Anterior cingulate cortex (tissue), 58 donors: ENCODE results near the gene KIF13A.
A peak's percentile ranks its signal among the peaks of the same experiment; 100 is the strongest.

Experiments used
- DNase-seq, 58 donors: peaks; one replicate each; lab custom pipeline; 2025; lab: John Stamatoyannopoulos, UW

The KIF13A gene

DNA sequence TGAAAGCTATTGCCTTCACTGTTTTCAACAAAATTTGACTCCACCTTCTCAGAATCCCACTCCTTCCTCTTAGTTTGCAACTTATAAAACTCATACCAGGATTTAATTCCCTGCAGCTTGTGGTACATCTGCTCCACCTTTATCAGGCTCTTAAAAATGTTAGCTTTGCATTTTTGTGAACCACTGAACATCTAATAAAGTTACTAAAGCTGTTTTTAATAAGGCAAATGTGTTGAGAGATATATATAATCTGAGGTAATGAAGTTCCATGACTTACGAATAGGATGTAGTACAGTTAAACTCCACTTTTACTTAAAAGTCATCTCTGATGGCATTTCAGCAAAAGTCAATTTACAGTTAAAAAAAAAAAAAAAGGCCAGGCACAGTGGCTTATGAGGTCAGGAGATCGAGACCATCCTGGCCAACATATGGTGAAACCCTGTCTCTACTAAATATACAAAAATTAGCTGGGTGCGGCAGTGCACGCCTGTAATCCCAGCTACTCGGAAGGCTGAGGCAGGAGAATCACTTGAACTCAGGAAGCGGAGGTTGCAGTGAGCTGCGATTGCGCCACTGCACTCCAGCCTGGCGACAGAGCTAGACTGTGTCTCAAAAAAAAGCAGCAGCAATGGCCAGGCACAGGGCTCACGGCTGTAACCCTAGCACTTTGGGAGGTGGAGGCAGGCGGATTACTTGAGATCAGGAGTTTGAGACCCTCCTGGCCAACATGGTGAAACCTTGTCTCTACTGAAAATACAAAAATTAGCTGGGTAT lies 106.2 kb downstream of the KIF13A start:
- DNase-seq, result no peak

DNA sequence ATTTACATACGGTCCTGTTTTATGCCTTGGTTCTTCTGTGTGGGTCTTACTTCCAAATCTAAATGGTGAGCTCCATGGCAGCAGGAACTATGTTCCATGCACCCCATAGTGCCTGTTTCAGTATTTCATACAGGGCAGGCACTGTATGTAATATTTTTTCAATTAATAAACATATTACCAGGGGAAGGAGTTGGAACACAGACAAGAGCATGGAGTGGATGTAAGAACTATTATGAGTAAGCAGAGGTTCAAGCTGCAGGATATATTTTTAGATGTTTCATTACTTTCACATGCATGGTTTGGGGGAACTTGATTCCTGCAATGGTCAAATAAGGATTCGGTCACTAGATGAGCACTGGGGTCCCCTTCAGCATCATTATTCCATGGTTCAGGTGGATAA lies 108.3 kb downstream of the KIF13A start:
- DNase-seq, result no peak

DNA sequence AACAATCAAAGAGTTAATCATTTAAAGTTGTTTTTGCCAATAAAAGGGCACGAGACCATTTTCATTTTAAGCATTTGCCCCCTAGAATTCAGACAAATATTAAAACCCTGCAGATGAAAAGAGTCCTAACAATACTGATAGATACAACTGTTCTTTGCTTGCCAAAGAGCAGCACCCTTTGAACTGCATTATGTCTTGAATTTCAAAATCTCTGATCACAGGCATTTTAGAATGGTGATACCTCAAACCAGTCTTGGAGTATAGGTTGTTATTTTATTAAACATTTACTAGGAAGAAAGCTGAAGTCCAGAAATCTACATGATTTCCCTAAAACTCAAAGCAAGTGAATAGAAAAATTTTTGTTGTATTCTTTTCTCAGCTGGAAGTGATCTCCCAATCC lies 108.7 kb downstream of the KIF13A start:
- DNase-seq, result no peak

DNA sequence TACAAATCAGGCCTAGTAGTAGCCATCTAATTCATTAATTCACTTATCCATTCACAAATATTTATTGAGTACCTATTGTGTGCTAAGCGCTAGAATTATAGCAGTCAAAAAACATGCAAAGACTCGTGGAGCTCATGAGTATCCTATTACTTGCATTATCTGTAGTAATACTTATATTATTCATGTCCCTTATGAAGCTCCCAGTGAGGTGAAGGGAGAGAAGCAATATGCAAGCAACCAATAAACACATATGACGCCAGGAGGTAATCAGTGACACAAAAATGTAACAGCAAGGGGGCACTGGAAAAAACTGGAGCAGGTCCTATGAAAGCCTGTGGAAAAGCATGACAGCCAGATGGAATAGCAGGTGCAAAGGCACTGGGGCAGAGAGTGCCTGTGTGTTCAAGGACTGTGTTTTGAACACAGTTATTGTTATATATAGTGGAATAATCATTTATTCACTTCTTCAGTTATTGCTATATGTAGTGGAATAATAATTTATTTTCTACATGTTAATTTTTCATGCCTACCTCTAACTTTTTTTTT lies 109.5 kb downstream of the KIF13A start:
- no peak for DNase-seq

DNA sequence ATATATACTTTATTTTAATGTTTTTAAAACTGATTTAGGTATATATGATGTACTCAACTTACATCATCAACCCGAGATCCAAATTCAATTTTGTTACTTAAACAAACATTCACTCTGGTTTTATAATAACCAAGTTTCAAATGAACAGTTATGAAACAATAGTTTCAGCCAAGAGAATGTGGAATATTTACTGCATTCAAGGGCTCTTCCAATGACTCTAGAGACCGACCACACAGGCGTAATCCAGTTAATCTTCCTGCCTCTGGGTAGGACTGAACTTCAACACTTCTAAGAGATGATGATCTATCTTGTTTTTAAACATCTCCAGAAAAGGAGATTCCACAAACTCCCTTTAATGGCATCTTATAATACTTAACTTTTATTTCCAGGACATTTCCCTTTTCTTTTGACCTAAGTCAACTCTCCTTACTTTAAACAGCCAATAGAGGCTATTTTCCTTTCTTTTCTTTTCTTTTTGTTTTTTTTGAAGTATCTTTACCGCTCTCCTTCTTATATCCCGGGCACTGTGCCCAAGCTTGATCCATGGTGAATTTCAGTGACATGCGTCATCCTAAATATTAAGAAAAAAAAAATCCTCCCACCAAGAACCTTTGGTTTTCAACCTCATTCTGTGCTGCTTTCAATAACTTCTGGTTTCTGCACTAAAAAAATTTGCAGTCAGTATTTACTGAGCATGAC lies 110.1 kb downstream of the KIF13A start:
- DNase-seq, result no peak

DNA sequence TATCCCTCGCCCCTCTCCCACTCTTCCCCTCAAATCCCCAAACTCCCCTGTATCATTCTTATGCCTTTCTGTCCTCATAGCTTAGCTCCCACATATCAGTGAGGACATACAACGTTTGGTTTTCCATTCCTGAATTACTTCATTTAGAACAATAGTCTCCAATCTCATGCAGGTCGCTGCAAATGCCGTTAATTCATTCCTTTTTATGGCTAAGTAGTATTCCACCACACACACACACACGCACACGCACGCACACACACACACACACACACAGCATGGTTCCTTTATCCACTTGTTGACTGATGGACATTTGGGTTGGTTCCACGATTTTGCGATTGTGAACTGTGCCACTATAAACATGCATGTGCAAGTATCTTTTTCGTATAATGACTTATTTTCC lies 112.7 kb downstream of the KIF13A start:
- DNase-seq, result no peak

DNA sequence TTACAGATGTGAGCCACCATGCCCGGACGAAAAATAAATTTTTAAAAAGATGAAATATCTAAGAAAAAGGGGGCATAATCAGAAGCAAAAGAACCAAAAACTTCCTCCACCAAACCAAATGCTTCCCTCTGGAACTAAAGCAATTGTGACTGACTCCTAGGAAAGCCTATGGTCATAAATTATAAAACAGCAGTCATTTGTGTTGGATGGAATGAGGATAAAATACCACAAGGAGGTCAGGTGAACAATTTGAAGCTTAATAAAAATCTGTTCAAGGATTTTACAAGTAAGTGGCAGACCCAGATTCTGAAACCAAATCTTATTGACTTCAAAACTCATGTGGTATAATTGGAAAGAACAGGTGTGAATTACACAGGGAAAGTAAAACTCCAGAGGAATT lies 114.5 kb downstream of the KIF13A start:
- no peak for DNase-seq

DNA sequence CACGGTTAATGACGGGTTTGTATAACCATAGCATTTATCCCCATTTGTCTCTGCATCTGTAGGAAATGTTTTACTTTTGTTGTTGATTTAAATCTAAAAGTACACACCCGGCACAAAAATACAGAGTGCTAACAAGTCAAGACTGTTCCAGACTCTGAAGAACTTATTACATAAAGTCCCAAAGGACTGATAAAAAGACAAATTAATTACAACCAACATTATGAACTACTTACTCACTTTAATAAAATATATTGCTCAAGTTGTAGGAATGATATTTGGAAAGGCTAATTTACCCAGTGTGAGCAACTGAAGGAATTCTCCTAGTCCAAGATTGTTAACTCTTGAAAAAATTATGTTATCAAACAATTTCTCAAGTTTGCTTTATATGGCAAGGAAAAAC lies 115.6 kb downstream of the KIF13A start:
- no peak for DNase-seq

DNA sequence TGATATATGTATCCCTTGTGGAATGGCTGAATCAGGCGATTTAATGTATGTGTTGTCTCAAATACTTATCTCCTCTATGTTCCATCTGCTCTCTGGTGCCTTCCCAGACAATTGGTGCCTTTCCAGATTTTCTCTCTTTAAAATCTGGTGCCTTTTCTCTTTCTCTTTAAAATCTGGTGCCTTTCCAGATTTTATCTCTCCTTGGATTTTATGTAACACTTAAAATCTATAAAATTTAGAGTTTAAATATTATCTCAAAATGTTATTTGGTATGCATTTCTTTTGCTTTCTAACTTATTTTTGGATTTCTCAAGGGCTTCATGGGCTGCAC lies 116.3 kb downstream of the KIF13A start:
- DNase-seq, result peak in 1 of 58 donors; percentile 13

DNA sequence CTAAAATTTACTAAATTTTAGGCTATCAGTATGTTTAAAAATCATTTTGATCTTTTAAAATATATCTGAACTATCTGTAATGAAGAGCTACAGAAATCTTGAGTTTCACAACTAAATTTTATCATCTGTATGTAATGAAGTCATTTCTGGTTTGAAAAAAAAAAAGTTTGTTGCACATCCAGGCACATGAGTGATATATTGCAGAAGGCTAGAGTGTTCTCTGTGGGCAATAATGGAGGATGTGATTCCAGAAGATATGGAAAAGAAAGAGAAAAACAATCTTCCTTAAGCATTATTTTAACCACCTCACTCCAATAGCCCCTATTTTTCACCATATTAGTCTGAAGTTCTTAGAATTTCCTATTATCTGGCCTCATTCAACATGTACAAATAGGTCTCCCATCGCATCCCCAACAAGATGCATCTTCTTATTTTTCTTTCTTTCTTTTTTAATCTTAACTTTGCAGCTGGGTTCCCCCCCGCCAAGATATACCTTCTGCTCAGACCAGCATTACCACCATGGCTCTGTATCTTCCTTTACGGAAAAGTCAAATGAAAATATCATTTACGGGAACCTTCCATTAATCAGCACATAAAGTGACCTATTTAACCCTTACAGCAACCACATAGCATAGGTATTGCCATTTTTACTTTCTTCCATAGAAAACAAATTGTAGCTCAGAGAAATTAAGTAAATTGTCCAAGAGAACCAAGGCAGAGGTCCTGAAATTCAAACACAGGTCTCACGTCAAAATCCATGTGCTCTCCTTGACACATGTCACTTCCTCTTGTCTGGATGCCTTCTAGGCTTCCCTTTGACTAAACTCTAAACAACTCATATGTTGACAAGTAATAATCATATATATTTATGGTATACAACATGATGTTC lies 116.9 kb downstream of the KIF13A start:
- no peak for DNase-seq

DNA sequence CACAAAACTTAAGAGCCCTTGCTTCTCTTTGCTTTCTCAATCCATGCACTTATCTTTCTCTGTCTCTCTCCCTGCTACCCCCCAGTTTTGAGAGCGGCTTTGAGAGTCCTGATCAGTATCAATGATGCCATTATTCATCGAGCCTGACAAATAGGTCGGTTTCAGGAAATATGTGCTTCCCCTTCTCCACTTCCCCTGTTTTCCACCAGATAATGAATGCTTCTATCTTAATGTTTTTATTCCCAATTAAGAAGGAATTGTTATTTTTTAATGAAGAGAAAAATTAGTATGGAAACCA lies 117.7 kb downstream of the KIF13A start:
- no peak for DNase-seq

DNA sequence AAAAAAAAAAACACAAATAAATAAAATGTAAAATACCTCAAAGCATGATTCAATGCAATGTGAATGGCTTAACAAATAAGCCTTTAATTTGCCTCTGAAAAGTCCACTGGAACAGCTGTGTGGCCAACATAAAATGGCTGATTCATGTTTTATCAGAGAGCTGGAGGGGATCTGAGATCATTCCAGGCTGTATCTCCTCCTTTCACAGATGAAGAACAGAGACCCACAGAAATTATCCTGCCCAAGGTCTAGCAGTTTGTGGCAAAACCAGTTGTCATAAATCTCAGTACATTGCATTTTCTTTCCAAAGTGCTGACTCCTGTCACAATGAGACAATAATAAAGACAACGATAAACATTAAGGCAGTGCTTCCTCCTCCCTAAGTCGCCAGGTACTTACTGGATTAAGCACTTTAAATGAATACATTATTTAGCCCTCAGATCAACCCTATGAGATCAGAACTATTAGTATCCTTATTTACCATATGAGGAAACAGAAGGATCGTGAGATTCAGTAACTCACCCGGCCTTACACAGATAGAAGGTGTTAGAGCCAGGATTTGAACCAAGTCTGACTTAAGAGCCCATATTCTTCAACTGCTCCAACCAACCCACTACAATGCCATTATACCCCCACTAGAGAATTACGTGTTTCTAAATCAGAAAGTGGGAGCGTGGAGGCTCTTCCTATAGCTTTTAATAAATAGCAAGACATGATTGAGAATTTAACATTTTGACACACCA lies 118.3 kb downstream of the KIF13A start:
- DNase-seq, result peak in 16 of 58 donors; percentile 2 to 47 (median 17)

DNA sequence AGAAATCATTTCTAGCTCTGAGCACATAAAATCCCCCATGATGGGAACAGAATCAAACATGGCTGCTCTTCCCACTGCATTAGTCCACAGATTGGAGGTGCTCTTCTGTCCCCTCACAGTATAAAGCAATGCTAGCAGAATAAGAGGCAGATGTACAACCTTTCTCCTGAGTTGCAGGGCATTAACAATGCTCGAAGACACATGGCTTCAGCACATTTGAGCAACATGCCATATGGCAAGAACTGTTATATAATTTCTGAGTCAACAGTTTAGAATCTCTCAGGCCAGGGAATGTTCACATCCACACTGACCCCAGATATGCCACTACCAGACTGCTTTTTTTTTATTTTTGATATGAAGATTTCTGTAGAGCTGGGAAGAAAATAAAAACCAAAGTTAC lies 119.6 kb downstream of the KIF13A start:
- DNase-seq, result peak in 3 of 58 donors; percentile 16 to 22 (median 17)

DNA sequence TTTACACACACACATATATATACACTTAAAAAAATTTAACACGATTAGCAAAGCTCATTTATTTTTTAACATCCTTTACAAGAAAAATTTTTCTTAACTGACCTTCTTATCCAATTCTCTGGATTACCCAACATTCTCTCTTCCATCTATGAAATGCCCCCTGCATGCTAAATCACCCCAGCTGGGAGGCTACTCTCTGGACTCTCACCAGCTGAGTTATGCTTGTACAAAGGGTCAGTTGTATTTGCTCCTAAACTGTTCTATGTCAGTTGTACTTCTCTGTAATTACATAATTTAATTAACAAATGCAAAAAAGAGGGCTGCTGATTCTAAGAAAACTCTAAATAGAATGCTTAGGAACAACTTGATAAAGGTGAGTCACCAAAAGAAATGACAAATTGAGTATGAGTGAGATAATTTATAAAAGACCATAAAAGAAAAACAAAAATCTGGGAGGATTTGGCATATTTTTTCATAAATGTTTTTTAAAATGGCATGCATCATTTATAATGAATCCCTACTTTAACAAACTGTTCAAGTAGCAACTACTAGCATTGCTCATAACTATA lies 120.5 kb downstream of the KIF13A start:
- peak in 39 of 58 donors; percentile 1 to 81 (median 38) for DNase-seq

DNA sequence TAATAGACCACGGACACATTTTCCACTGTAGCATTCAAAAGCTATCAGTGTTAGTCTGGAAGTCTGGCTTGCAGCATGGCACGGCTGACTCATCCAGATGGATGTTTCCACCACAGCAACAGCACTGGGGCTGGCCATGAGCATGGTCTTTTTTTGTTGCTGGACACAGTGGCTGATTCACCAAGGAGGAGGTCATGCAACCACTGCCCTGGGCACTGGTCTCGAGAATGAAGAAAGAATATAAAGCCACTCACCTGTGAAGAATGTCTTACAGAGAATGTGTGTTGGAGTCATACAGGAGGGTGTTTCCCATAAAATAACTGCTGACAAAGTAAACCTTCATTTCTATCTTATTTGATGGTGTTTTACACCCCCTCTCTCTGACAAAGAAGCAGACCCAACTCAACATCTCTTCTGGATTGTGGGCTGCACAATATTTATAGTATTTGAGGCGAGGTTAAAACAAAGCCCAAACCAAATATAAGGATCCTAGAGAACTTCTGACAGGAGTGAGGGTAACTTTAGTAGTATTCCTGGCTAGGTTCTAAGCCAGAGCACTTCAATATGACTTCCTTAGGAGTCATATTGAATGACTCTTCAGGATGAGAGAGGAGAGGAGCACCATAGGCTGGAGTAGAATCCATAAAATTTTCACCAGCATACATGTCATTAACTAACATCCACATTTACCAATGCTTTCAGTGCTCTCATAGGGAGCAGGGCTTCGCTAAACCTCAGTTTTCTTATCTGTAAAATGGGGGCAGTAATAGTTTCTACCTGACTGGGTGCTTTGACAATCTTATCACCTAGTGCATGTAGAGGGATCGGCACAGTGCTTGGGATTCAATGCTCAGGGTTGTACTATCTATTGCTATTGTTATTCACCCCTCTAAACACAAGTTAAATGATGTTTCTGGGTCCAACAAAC lies 121.4 kb downstream of the KIF13A start:
- DNase-seq, result peak in 46 of 58 donors; percentile 5 to 86 (median 39)

DNA sequence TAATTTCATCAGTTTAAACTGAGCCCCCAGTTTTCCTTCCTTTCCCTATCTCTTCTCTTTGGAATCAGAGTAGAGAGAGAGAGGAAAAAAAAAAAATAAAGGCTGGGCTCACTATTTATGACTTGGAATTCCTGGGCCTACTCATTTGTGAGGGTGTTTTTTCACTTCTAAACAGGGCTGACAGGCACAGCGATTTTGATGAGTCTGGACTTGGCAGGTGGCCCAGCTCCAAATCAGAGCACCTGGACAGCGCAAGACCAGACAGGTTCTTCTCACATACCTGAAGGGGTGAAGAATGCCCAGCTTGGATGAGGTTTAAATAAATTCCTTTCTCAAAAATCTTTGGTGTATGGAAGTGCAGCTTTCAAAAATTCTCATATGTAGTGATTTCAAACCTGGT lies 122.2 kb downstream of the KIF13A start:
- DNase-seq, result peak in 5 of 58 donors; percentile 6 to 24 (median 14)

DNA sequence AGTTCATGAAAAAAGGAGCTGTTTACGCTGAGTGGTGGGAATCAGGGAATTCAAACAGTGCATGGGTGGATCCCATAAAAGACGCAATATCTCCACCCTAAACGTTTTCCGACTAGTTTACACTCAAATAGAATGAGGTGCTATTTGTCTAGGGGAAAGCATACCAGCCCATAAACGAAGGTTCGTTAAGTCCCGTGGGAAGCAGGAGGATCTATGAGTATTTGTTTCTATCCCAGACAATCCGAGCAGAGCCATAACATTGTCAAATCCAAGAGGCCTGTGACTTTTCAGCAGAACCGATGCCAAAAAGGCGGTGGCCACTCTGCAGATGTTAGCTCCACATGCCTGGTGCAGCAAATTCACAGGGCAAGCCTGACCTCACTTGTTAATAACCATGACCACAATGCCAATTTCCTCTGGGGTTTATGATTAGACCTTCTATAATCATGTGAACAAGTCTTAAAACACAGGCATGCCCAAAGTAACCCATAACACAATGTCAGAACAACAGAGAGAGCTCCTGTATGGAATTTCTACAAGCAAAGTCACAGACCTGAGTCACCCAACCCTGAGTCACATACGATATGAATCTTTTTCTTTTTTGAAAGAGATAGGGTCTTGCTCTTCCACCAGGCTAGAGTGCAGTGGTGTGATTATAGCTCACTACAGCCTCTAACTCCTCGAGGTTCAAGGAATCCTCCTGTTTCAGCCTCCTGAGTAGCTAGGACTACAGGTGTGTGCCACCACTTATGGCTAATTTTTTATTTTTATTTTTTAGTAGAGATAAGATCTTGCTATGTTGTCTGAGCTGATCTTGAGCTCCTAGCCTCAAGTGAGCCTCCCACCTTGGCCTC lies 123.3 kb downstream of the KIF13A start:
- peak in 37 of 58 donors; percentile 2 to 73 (median 30) for DNase-seq

DNA sequence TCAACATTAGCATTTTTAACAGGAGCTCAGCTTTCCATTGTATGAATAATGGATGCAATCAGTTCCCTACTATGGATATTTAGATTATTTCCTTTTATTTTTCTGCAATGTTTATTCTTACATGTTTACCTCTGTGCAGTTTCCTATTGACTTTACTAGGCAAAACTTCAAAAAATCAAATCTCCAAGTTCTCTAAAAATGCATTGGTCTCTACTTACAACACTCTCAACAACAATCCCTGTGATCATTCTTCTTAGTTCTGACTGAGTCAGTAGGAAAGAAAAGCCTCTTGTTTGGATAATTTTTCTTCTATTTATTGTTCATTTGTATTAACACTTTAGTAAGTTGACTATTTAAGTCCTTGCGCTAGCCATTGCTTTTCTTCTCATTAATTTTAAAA lies 126.1 kb downstream of the KIF13A start:
- DNase-seq, result no peak
